Stimulated activated CD8-positive, alpha-beta memory T cell treated with anti-CD3 and anti-CD28 coated beads, Interleukin-15, amount 100 ng/mL, for 1 hour (primary cell): ENCODE data around the gene ALK.

ENCODE experiments used
- DNase-seq: peaks from one replicate; pipeline ENCODE4 v3.0.0-alpha.2; 2020; ENCODE audit warnings: low read depth

Gene ALK

DNA sequence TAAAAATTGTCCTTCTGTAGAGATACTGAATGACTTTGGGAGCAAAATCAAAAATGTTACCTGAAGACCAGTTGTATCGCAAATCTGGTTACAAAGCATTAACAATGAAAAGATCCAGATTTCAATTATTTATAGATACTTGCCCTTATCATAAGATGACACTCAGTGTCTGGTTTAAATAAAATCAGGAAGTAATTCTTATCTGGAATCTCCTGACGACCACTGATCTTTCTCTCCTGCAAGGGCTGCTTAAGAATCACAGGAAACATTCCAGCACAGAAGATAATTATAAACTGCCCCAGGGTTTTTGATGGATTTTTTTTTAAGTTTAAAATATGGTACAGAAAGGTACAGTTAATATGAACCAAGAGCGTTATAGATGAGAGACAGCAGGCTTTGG lies 205.7 kb downstream of the ALK start:
- DNase-seq: no peak

DNA sequence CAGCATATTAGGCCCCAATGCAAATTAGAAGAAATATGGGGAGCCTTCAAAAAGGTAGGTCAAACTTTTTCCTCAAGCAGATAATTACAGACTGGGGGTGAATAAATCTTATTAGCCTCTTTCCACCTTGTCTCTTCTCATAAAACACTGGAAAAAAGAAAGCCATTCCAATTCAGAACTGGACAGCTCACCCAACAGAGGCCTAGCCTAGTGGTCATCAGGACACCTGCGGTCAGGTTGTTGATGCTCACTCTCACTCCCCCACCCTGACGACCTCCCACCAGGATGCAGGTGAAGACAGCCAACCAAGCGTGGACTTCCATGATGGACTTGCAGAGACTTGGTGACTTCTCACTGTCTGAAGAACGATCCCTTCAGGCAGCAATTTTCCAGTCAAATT lies 207.1 kb downstream of the ALK start:
- DNase-seq: no peak

DNA sequence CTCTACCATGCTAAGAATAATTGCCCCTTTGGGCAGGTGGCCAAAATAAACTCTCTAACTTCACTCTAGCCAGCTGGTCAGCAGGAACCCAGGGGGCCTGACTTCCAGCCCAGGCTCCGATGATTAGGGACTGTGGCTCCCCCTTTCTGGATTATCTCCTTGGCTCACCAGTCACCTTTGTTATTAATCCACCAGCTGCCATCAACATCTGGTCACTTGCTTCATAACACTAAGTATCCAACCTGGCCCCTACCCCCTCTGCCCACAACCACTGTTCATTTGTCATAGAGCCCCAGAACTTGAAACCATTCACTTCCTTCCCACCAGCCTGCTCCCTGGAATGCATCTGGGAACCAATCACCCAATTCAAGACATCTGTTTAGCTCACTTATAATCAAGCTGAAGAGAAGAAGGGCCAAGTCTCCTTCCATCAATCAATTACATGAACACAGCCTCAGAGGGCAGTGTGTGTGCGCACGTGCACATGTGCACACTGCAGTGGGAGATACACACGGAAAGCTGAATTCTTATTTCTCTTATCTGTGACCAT lies 215.1 kb downstream of the ALK start:
- DNase-seq: no peak

DNA sequence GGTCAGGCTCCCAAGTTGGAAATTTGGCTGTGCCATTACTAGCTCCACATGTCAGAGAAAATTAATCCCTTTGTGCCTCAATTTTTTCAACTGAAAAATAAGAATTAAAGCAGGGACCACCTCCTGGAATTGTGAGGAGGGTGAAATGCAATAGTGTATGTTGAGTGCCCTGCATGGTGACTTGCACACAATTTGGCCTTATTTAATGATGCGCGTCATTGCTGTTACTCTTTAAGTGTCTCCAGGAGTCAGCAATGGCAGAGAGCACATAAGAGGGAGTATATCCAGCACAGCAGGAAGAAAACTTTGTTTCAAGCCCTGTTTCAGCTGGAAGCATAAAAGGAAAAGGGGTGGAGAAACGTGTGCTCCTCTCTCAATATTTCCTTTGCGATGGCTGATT lies 215.8 kb downstream of the ALK start:
- no peak for DNase-seq

DNA sequence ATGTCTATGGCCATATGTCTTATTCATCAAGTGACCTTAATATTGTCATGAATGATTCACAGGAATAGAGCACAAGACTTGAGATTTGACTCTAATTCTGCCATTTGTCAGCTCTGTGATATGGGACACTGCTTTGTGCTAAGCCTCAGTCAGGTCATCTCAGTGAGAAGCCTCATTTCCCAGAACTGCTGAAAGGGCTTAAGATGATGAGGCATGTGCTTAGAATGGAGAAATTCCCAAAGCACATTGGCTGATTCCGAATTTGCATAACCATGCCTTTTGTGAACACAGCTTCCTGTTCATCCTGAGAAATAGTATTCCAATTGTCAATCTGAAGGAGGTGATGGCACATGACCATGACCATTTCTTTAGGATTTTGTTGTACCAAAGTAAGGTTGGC lies 218.1 kb downstream of the ALK start:
- no peak for DNase-seq

DNA sequence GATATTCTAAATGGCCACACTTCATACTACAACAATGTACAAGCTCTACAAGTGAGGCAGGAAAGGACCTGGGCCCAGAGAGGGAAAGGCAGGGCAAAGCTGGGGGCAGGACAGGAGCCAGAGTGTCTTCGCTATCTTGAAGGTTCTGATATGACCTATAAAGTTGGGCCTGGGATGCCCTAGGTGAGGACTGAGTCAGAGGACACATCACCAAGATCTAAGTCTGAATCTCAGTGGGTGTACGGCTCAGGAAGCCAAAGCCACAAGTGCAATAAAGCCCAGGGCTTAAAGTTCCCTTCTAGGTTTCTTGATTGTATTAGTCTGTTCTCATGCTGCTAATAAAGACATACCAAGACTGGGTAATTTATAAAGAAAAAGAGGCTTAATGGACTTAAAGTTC lies 219.1 kb downstream of the ALK start:
- DNase-seq: no peak

DNA sequence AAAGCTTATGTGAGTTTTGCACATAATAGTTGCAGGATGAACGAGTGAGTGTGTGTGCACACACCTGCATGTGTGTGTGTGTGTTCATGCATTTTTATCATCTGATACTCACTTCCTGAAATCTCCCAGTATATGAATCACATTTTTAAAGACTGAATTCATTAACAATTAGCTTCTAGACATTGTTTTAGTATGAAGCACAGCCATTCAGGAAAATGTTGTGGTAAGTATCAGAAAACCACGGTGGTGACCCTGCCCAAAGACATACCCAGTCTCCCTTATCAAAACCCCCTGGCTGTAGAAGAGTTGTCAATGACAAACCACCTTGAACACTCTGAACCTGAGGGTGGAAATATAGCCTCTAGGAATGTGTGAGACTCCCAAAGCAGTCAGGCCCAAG lies 220.8 kb downstream of the ALK start:
- no peak for DNase-seq

DNA sequence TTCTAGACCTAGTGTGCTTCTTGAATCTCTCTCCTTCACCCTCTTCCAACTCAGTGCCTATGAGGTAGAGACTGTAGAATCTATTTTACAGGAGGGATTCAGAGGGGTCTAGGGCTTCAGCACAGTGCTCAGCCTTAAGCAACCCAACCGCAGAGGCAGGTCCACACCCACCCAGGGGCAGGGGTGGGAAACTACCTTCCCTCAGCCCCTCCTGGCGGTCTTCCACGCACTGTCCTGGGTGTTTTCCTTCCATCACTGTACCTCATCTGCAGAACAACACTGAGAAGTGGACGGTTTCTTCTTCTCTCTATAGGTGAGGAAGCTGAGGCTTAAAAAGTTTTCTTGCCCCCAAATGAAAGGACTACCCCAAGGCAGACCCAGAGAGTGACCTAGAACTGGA lies 222.3 kb downstream of the ALK start:
- no peak for DNase-seq

DNA sequence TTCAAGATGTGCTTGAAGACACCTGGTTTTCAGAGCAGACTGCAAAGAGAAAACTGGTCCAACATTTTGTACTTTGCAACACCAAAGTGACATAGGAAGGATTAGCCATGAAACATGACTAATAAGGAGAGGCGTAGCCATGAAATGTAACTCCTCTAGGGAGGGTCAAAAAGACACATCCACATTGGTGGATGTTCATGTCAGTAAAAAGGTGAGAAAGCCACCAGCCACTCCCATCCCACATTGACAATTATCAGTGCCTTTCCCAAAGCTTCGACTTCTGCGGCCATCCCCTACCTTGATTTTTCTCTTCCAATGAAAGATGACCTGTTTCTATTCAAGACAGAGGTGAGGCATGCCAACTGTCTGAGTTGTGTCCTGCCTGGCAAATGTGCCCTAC lies 223.2 kb downstream of the ALK start:
- no peak for DNase-seq

DNA sequence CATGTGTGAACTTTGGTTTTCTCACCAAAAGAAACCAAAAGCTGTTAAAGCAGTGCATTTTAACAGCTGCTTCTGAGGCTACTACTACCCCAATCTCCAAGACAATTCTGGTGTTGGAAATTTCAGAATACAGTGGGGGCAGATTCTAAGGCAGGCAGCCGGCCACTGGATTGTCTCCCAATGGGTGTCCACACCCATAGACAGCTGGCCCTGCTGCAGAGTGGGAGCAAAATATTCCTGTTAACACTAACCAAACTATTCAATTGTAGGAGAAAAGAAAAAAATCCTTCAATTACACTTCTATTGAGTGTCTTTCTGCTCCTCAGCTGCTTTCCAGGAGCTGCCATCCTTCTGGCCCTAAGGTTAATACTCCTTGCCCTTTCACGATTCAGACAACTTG lies 223.7 kb downstream of the ALK start:
- no peak for DNase-seq

DNA sequence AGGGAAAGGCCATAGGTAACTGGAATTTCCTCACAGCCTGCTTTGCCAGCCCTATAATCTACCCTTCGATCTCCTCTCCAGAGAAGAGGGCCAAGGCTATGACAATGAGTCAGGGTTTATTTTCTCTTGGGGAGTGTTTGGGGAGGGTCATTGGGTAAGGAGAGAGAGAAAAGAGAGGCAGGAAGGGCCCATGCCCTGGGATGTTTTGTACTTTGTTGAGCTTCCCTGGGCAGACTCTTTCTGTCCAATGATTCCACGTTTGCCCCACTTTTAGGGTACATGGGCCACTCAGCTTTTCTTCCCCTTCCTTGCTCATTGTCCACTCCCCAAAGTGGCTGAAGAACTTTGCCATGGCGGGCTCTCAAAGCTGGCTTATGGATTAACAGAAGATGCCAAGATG lies 224.2 kb downstream of the ALK start:
- no peak for DNase-seq

DNA sequence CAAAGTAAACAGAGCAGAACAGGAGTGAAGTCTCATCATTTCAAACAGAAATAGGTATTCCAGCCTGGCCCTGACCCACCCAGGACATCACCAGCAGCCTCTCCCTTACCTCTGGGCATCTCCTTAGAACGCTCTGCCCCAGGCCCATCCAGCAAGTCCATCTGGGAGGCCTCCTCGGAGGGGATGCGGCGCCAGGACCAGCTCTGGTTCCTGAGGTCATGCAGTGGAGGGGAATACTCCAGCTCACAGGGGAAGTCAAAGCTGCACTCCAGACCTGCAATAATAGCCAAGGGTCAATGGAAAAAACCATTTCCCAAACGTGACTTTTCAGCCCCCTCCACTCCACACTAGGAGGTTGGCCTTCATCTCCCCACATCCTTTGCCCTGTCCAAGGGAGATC lies 226.6 kb downstream of the ALK start:
- DNase-seq: no peak

DNA sequence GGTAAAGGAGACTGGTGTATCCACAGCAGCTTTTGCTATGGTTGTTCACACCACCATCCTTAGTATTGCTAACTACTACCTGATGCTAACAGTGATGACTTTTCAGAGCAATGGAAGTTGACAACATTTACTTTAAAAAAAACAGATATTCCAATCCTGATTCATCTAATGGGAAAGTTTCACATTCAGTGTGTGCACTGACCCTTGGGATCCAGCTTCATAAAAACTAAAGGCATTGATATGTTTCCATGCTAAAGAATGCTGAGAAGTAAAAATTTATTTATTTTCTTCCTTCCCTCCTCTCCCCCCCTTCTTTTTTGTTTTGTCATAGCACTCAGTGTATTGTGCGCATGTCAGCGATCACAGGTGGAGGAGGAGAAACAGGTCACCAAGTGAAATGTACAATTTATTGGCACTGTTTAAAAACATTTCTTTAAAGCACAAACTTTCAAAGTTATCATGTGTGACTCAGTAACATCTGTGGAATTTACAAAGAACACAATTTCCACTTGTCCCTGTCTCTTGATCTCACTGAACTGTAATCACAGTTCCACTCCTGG lies 229.9 kb downstream of the ALK start:
- no peak for DNase-seq

DNA sequence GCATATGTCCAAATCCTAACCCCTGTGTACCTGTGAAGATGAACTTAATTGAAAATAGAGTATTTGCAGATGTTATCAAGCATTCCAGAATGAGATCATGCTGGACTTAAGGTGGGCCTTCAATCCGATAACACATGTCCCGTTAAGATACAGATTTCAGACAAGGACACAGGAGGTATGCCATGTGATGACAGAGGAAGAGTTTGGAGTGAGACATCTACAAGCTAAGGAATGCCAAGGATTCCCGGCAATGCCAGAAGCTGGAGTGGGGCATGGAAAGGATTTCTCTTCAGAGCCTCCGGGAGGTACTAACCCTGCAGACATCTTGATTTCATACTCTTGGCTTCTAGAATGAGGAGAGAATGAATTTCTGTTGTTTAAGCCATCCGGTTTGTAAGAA lies 231.7 kb downstream of the ALK start:
- no peak for DNase-seq

DNA sequence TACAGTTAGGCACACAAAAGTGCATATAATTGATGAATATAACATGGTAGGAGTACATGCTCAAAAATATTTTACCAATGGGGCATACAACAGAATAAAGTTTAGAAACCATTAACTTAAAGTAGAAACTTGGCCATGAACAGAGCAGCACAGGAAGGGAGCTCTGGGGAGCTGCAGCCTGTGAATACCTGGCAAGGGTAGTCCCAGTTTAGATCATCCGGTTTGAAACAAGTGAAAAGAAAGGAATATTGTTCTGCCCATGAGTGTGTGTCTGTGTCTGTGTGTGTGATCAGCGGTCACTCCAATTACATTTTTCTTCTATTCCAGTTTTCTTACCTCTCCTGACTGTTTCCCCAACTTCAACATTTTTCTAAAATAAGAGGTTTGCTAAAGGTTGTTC lies 233.0 kb downstream of the ALK start:
- no peak for DNase-seq

DNA sequence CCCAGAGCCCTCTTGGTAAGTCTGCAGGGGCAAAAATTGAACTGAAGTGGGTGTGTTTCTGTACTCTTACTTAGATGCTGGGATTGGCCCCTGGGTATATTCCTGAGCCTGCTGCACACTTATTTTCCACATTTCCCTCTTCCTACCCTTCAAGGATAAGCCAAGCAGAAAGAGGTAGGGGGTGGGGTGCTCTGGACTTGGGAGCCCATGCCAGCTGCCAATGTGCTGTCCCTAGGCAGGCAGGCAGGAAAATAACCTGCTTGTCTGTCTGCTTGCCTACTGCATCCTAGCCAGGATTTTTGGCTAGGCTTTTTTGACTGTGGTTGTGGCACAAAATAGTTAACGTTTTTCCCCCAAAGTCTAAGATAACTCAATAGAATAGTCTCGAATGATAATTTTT lies 234.3 kb downstream of the ALK start:
- no peak for DNase-seq

DNA sequence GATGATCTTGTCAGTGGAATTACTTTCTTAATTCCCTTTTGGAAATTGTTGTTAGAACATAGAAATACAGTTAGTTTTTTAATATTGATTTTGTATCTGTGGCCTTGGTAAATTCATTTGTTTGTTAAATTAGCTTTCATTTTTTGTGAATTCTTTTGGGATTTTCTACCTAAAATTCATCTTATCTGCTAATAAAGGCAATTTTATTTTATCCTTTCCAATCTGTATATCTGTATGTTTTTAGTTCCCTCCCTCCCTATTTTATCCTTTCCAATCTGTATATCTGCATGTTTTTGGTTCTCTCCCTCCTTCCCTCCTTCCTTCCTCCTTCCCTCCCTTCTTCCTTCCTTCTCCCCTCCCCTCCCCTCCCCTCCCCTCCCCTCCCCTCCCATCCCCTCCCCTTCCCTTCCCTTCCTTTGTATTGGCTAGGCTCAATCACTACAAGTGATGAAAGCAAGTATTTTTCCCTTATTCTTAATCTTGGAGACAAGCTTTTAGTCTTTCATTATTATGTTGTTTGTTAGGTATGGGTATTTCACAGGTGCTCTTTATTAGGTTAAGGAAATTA lies 244.4 kb downstream of the ALK start:
- no peak for DNase-seq

DNA sequence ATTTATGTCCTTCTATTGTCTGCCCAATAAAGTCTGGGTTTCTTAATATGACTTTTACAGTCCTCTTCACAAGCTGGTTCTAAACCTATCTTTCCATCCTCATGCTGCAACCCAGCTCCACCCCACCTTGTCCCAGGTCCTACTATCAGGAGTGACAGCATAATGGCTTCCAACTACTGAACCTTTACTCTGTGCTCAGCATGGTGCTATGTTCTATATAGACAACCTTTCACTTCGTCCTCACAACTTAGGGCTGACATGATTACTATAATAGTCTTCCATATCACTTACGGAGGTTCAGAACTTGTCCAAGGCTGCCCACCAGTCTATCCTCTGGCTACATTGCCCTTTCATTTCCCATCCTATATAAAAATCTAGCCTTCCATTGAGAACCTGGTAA lies 256.8 kb downstream of the ALK start:
- no peak for DNase-seq

DNA sequence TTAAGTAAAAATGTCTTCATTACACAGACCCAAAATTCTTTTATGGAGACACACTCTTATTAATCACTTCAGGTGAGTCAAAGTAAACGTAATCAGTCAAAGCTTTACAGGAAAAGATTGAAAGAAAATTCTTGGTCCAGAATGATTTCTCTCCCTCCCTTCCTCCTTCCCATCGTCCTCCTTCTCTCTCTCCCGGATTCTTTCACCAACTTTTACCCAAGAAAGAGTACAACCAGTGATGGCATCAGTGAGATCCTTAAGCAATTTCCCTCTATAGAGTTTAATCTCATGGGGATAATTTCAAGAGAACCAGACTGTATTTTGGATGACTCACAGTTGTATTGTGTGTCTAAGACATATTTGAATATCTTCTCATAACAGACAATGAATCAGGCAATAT lies 258.1 kb downstream of the ALK start:
- no peak for DNase-seq

DNA sequence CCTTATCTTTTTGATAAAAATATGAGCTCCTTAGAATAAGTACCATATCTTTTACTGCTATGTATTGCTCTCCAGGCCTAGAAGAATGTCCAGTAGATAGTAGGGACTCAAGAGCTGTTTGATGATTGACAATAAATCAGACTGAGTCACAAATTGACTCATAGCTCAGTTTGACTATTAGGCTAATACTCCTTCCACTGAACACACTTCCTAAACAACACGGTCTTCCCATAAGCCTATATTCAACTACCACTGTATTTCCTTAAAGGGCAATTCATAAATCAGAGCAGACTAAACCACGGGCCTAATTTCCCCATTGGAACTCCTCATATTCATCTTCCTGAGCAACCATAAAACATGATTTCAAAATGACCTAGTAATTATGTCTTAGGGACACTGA lies 258.5 kb downstream of the ALK start:
- DNase-seq: no peak

DNA sequence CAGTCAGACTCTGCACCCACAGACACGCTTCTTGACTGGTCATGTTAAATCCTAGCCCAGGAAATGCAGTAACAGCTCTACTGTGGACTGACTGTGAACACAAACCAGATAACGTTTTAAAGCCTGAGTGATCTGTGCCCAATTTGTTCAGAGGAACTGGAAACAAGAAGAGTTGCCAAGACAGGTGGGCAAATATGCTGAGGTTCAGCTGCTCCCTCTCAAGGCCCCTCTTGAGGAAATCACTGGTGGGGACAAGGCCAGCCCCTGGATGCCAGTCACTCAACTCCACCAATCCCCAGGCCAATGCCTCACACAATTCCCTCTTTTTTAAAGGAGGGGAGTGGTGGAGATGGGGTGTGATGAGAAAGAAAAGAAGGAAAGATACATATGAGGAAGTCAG lies 261.2 kb downstream of the ALK start:
- DNase-seq: no peak

DNA sequence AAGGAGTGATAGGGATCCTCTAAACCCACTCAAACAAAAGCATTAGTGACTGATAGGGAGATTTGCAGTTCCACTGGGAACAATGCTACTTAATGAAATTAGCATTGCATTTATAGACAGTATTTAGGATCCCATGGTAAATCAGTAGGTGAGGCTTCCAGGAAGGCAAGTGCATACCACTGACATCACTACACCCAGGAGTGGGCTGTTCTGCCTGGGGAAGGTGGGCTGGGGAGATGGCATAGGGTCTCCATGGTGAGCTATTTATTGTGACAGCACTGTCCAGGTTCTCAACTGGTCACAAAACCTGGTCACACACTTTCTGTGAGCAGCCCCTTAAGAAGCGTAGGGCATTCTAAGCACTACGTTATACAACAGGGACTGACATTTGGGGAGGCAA lies 262.2 kb downstream of the ALK start:
- DNase-seq: no peak

DNA sequence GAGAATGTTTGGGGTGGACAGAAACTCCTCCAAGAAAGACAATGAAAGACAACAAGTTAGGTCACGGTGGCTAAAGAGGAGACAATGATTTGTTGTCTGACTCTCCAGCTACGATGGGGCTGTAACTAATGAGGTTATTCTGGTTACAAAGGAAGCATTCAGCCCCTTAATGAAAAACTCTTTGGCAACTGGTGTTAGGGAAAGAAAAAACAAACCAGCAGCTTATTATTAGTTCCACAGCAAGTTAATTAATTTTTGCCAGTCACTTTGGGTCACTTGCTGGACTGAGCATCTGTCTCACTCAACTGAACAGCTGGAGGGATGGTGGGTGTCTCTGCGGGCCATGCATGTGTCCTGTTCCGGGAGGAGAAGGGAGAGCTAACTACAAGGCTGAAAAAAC lies 263.7 kb downstream of the ALK start:
- no peak for DNase-seq

DNA sequence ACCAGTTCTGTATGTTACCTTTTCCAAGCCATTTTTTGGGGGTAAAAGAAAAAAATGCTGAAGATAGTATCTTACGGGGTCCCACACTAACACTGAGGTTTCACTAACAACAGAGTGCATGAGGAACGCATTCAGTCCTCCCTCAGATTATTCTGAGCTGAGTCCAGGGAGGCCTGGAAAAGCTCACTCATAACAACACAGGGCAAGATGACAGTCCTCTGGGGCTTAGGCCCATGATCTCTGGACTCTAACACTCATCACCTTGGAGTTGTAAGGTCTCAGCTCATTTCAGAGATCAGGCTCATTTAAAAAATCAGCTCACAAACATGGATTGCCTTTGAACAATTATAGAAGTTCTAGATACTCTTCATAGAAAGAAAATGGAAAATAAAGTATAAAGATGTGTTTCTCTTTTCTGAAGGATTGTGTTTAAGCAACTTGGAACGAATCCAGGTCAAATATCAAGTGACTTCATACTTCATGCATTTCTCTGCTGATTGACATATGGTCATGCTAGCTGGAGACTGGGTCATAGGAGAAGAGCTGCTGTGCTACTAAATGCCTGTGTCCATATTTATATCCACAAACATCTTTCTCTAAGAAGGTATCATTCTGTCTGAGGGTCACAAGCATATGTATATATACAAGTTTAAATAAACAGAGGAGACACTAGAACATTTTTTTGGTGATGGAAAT lies 265.8 kb downstream of the ALK start:
- DNase-seq: no peak
